ENCODE measurements around the gene ORAI3. TPM values are rescaled to one million over a fixed set of nuclear protein-coding genes. Genes with fewer than 3 reads are reported as not detected.
A peak's percentile ranks its signal among the peaks of the same experiment; 100 is the strongest.

The ORAI3 gene
- polyA plus RNA-seq (2013): 14.3 and 15.9 TPM in 2 replicates

- WGBS (ENCODE audit: extremely low coverage, insufficient coverage, insufficient read length): no CpG with 5 or more reads among the region's 70 CpGs
- Histone ChIP-seq H3K36me3 (ENCODE audit: control insufficient read depth in 1 of 2, insufficient read depth in 2 of 2, low read length in 2 of 2) (peaks cover 17 to 20% of the 10 kb centered on the region in 2 experiments), H3K23ac (ENCODE audit: low read length) (no peak within 1 kb of the TSS), H3K4me2 (ENCODE audit: low read length) (peak within 1 kb of the TSS; percentile 93), H2BK12ac (ENCODE audit: low read length) (peak within 1 kb of the TSS; percentile 35), H2BK120ac (ENCODE audit: insufficient read depth, low read length, poor library complexity) (peak within 1 kb of the TSS; percentile 60), H3K79me2 (ENCODE audit: control insufficient read depth, insufficient read depth, low read length, poor library complexity) (peaks cover 2% of the 10 kb centered on the region), H3K79me1 (ENCODE audit: low read length) (peaks cover 15% of the 10 kb centered on the region), H4K12ac (ENCODE audit: low read depth, low read length) (peak within 1 kb of the TSS; percentile 46), H4K91ac (ENCODE audit: low read depth, low read length) (peak within 1 kb of the TSS; percentile 87), H2AK5ac (ENCODE audit: low read length) (peak within 1 kb of the TSS; percentile 38), H3K27ac (ENCODE audit: low read depth, low read length) (peak within 1 kb of the TSS; percentile 91), H3K4me3 (ENCODE audit: low read depth, low read length) (peak within 1 kb of the TSS; percentile 80), H3K9me3 (ENCODE audit: insufficient read depth, low read depth, low read length) (no peaks in the 10 kb centered on the region), H4K8ac (ENCODE audit: low read depth, low read length) (peak within 1 kb of the TSS; percentile 79), H3K14ac (ENCODE audit: low read length) (peak within 1 kb of the TSS; percentile 22), H3K27me3 (ENCODE audit: insufficient read depth, low read length) (no peaks in the 10 kb centered on the region), H3K9ac (ENCODE audit: low read length) (peak within 1 kb of the TSS; percentile 92), H3K18ac (ENCODE audit: low read length) (peak within 1 kb of the TSS; percentile 80), H2BK5ac (ENCODE audit: low read depth, low read length, poor library complexity) (peak within 1 kb of the TSS; percentile 88), H3K4me1 (ENCODE audit: control insufficient read depth in 1 of 2, insufficient read depth in 2 of 2, low read length in 2 of 2) (peaks cover 19 to 27% of the 10 kb centered on the region in 2 experiments), H2AFZ (ENCODE audit: insufficient read depth, low read length, poor library complexity) (peak within 1 kb of the TSS; percentile 10), H3K4ac (ENCODE audit: low read depth, low read length) (peak within 1 kb of the TSS; percentile 30)
- DNase-seq: peak; percentile 94 to 96
Measured at GRCh38 chr16:30948667-30949649, at the start of gene ORAI3. Gene ORAI3 (plus strand): TSS chr16:30949068. CDS start chr16:30949290, 222 bp downstream.

- H3K36me3 ChIP-seq (ENCODE audit: control insufficient read depth in 1 of 2, insufficient read depth in 2 of 2, low read length in 2 of 2): no peaks in the 10 kb centered on the region
- no peak overlapping the region for H2AFZ ChIP-seq (ENCODE audit: insufficient read depth, low read length, poor library complexity)
- H3K27me3 ChIP-seq (ENCODE audit: insufficient read depth, low read length): no peaks in the 10 kb centered on the region
- H3K18ac ChIP-seq (ENCODE audit: low read length): no peak overlapping the region
- peaks cover 6% of the 10 kb centered on the region for H3K79me2 ChIP-seq (ENCODE audit: control insufficient read depth, insufficient read depth, low read length, poor library complexity)
- H3K4me2 ChIP-seq (ENCODE audit: low read length): no peak overlapping the region
- no peak overlapping the region for H4K12ac ChIP-seq (ENCODE audit: low read depth, low read length)
- H3K14ac ChIP-seq (ENCODE audit: low read length): no peak overlapping the region
- no peak overlapping the region for H4K8ac ChIP-seq (ENCODE audit: low read depth, low read length)
- no peak for DNase-seq
- no peak overlapping the region for H3K23ac ChIP-seq (ENCODE audit: low read length)
- H2BK5ac ChIP-seq (ENCODE audit: low read depth, low read length, poor library complexity): no peak overlapping the region
- peaks cover 21% of the 10 kb centered on the region for H3K79me1 ChIP-seq (ENCODE audit: low read length)
- H3K4me3 ChIP-seq (ENCODE audit: low read depth, low read length): no peak overlapping the region
- no peak overlapping the region for H2BK12ac ChIP-seq (ENCODE audit: low read length)
- H3K27ac ChIP-seq (ENCODE audit: low read depth, low read length): no peak overlapping the region
- no peak overlapping the region for H2AK5ac ChIP-seq (ENCODE audit: low read length)
- H3K9me3 ChIP-seq (ENCODE audit: insufficient read depth, low read depth, low read length): peaks cover 2% of the 10 kb centered on the region
- no peak overlapping the region for H4K91ac ChIP-seq (ENCODE audit: low read depth, low read length)
- no peak overlapping the region for H3K9ac ChIP-seq (ENCODE audit: low read length)
- H3K4ac ChIP-seq (ENCODE audit: low read depth, low read length): no peak overlapping the region
- WGBS (ENCODE audit: extremely low coverage, insufficient coverage, insufficient read length): no CpG with 5 or more reads among the region's 2 CpGs
- H2BK120ac ChIP-seq (ENCODE audit: insufficient read depth, low read length, poor library complexity): no peak overlapping the region
- peaks cover 5 to 19% of the 10 kb centered on the region in 2 experiments for H3K4me1 ChIP-seq (ENCODE audit: control insufficient read depth in 1 of 2, insufficient read depth in 2 of 2, low read length in 2 of 2)
Measured at GRCh38 chr16:30899794-30900193, 49.1 kb upstream of the ORAI3 start.

- H2BK120ac ChIP-seq (ENCODE audit: insufficient read depth, low read length, poor library complexity): no peak overlapping the region
- no peak overlapping the region for H4K8ac ChIP-seq (ENCODE audit: low read depth, low read length)
- H3K4me1 ChIP-seq (ENCODE audit: control insufficient read depth in 1 of 2, insufficient read depth in 2 of 2, low read length in 2 of 2): peaks cover 3 to 14% of the 10 kb centered on the region in 2 experiments
- no peak overlapping the region for H2AFZ ChIP-seq (ENCODE audit: insufficient read depth, low read length, poor library complexity)
- no peak overlapping the region for H2BK12ac ChIP-seq (ENCODE audit: low read length)
- H3K36me3 ChIP-seq (ENCODE audit: control insufficient read depth in 1 of 2, insufficient read depth in 2 of 2, low read length in 2 of 2): no peaks in the 10 kb centered on the region
- no peak overlapping the region for H3K23ac ChIP-seq (ENCODE audit: low read length)
- H3K79me2 ChIP-seq (ENCODE audit: control insufficient read depth, insufficient read depth, low read length, poor library complexity): peaks cover 6% of the 10 kb centered on the region
- no CpG with 5 or more reads among the region's 5 CpGs for WGBS (ENCODE audit: extremely low coverage, insufficient coverage, insufficient read length)
- H3K27ac ChIP-seq (ENCODE audit: low read depth, low read length): no peak overlapping the region
- H3K4ac ChIP-seq (ENCODE audit: low read depth, low read length): no peak overlapping the region
- no peak overlapping the region for H4K91ac ChIP-seq (ENCODE audit: low read depth, low read length)
- H2AK5ac ChIP-seq (ENCODE audit: low read length): no peak overlapping the region
- no peak overlapping the region for H2BK5ac ChIP-seq (ENCODE audit: low read depth, low read length, poor library complexity)
- no peak overlapping the region for H3K4me3 ChIP-seq (ENCODE audit: low read depth, low read length)
- no peak overlapping the region for H3K18ac ChIP-seq (ENCODE audit: low read length)
- no peaks in the 10 kb centered on the region for H3K27me3 ChIP-seq (ENCODE audit: insufficient read depth, low read length)
- no peak for DNase-seq
- H3K9me3 ChIP-seq (ENCODE audit: insufficient read depth, low read depth, low read length): peaks cover 1% of the 10 kb centered on the region
- no peak overlapping the region for H4K12ac ChIP-seq (ENCODE audit: low read depth, low read length)
- H3K4me2 ChIP-seq (ENCODE audit: low read length): no peak overlapping the region
- H3K9ac ChIP-seq (ENCODE audit: low read length): no peak overlapping the region
- H3K79me1 ChIP-seq (ENCODE audit: low read length): peaks cover 19% of the 10 kb centered on the region
- no peak overlapping the region for H3K14ac ChIP-seq (ENCODE audit: low read length)
Measured at GRCh38 chr16:30900588-30900987, 48.3 kb upstream of the ORAI3 start.

- peaks cover 11% of the 10 kb centered on the region for H3K79me1 ChIP-seq (ENCODE audit: low read length)
- H3K27ac ChIP-seq (ENCODE audit: low read depth, low read length): peak overlapping the region; percentile 84
- peak overlapping the region; percentile 68 for H2AK5ac ChIP-seq (ENCODE audit: low read length)
- no peak for DNase-seq
- no CpG with 5 or more reads among the region's 6 CpGs for WGBS (ENCODE audit: extremely low coverage, insufficient coverage, insufficient read length)
- peaks cover 0 to 10% of the 10 kb centered on the region in 2 experiments for H3K4me1 ChIP-seq (ENCODE audit: control insufficient read depth in 1 of 2, insufficient read depth in 2 of 2, low read length in 2 of 2)
- no peaks in the 10 kb centered on the region for H3K36me3 ChIP-seq (ENCODE audit: control insufficient read depth in 1 of 2, insufficient read depth in 2 of 2, low read length in 2 of 2)
- peak overlapping the region; percentile 83 for H3K4me2 ChIP-seq (ENCODE audit: low read length)
- H3K18ac ChIP-seq (ENCODE audit: low read length): peak overlapping the region; percentile 37
- H3K4me3 ChIP-seq (ENCODE audit: low read depth, low read length): peak overlapping the region; percentile 65
- peaks cover 4% of the 10 kb centered on the region for H3K79me2 ChIP-seq (ENCODE audit: control insufficient read depth, insufficient read depth, low read length, poor library complexity)
- no peak overlapping the region for H2BK12ac ChIP-seq (ENCODE audit: low read length)
- H2AFZ ChIP-seq (ENCODE audit: insufficient read depth, low read length, poor library complexity): peak overlapping the region; percentile 64
- H3K9me3 ChIP-seq (ENCODE audit: insufficient read depth, low read depth, low read length): no peaks in the 10 kb centered on the region
- peak overlapping the region; percentile 31 for H2BK5ac ChIP-seq (ENCODE audit: low read depth, low read length, poor library complexity)
- peak overlapping the region; percentile 30 for H2BK120ac ChIP-seq (ENCODE audit: insufficient read depth, low read length, poor library complexity)
- H4K8ac ChIP-seq (ENCODE audit: low read depth, low read length): peak overlapping the region; percentile 74
- H3K23ac ChIP-seq (ENCODE audit: low read length): no peak overlapping the region
- no peaks in the 10 kb centered on the region for H3K27me3 ChIP-seq (ENCODE audit: insufficient read depth, low read length)
- no peak overlapping the region for H3K9ac ChIP-seq (ENCODE audit: low read length)
- peak overlapping the region; percentile 39 for H3K14ac ChIP-seq (ENCODE audit: low read length)
- peak overlapping the region; percentile 24 for H3K4ac ChIP-seq (ENCODE audit: low read depth, low read length)
- H4K91ac ChIP-seq (ENCODE audit: low read depth, low read length): peak overlapping the region; percentile 26
- H4K12ac ChIP-seq (ENCODE audit: low read depth, low read length): peak overlapping the region; percentile 80
Measured at GRCh38 chr16:30901201-30902028, 47.5 kb upstream of the ORAI3 start.

Measured in trophoblast cell (in vitro differentiated cells and primary cell).